T-helper 22 cell (primary cell): ENCODE measurements around the gene TBC1D4.
"Not testable (repeated sequence)": the region's sequence is repeated elsewhere in the genome, so short reads cannot be mapped to it uniquely, and the experiment has no call there.

ENCODE experiments used
- DNase-seq: peaks from one replicate; pipeline ENCODE4 v3.0.0-alpha.2; 2020; ENCODE audit warnings: low read depth

TBC1D4 gene

GRCh38 chr13:75264611-75265010, 217.4 kb downstream of the TBC1D4 start:
- DNase-seq: no peak

GRCh38 chr13:75263741-75264407, 218.1 kb downstream of the TBC1D4 start:
- no peak for DNase-seq

GRCh38 chr13:75258159-75258782, 223.7 kb downstream of the TBC1D4 start:
- DNase-seq: no peak

GRCh38 chr13:75256922-75257321, 225.0 kb downstream of the TBC1D4 start:
- DNase-seq: no peak

- DNase-seq: no peak
Measured at GRCh38 chr13:75255653-75256052, 226.3 kb downstream of the TBC1D4 start.

- no peak for DNase-seq
Measured at GRCh38 chr13:75255147-75255546, 226.8 kb downstream of the TBC1D4 start.

GRCh38 chr13:75251188-75251587, 230.8 kb downstream of the TBC1D4 start:
- DNase-seq: no peak

GRCh38 chr13:75250526-75251178, 231.3 kb downstream of the TBC1D4 start:
- DNase-seq: no peak

- DNase-seq: not testable (repeated sequence)
Measured at GRCh38 chr13:75245578-75245977, 236.4 kb downstream of the TBC1D4 start.

- DNase-seq: not testable (repeated sequence)
Measured at GRCh38 chr13:75240240-75240639, 241.7 kb downstream of the TBC1D4 start.

GRCh38 chr13:75236774-75237173, 245.2 kb downstream of the TBC1D4 start:
- no peak for DNase-seq
